Measurements from ENCODE around the gene CAND2.
"Not testable (repeated sequence)": the region's sequence is repeated elsewhere in the genome, so short reads cannot be mapped to it uniquely, and the experiment has no call there.

CAND2 gene

GRCh38 chr3:12830785-12831156, 34.3 kb downstream of the CAND2 start:
- no peak for DNase-seq (ENCODE audit: low read depth in 2 of 2)

GRCh38 chr3:12831301-12831866, 34.9 kb downstream of the CAND2 start:
- DNase-seq (ENCODE audit: low read depth in 2 of 2): no peak

GRCh38 chr3:12832350-12833221, 36.1 kb downstream of the CAND2 start:
- DNase-seq (ENCODE audit: low read depth in 2 of 2): no peak

GRCh38 chr3:12833222-12834161, 37.0 kb downstream of the CAND2 start:
- DNase-seq (ENCODE audit: low read depth in 2 of 2): no peak

GRCh38 chr3:12835052-12835665, 38.7 kb downstream of the CAND2 start:
- no peak for DNase-seq (ENCODE audit: low read depth in 2 of 2)

- no peak for DNase-seq (ENCODE audit: low read depth in 2 of 2)
Measured at GRCh38 chr3:12837295-12837986, 41.0 kb downstream of the CAND2 start.

GRCh38 chr3:12838179-12838965, 41.9 kb downstream of the CAND2 start:
- no peak for DNase-seq (ENCODE audit: low read depth in 2 of 2)

GRCh38 chr3:12839156-12839946, 42.9 kb downstream of the CAND2 start:
- DNase-seq (ENCODE audit: low read depth in 2 of 2): no peak

GRCh38 chr3:12840148-12840547, 43.7 kb downstream of the CAND2 start:
- not testable (repeated sequence) for DNase-seq (ENCODE audit: low read depth in 2 of 2)

- DNase-seq (ENCODE audit: low read depth in 2 of 2): no peak
Measured at GRCh38 chr3:12840591-12841148, 44.2 kb downstream of the CAND2 start.

- peak; percentile 66 to 73 for DNase-seq (ENCODE audit: low read depth in 2 of 2)
Measured at GRCh38 chr3:12841149-12841969, 44.9 kb downstream of the CAND2 start, which contains the start of gene RPL32. TSS of gene RPL32 (minus strand) at chr3:12841565. CDS start at chr3:12840237, 1,328 bp downstream.

GRCh38 chr3:12841970-12842328, 45.5 kb downstream of the CAND2 start:
- DNase-seq (ENCODE audit: low read depth in 2 of 2): no peak

GRCh38 chr3:12842469-12842868, 46.0 kb downstream of the CAND2 start:
- no peak for DNase-seq (ENCODE audit: low read depth in 2 of 2)

GRCh38 chr3:12845811-12846210, 49.3 kb downstream of the CAND2 start:
- no peak for DNase-seq (ENCODE audit: low read depth in 2 of 2)

GRCh38 chr3:12852201-12852600, 55.7 kb downstream of the CAND2 start:
- no peak for DNase-seq (ENCODE audit: low read depth in 2 of 2)

- not testable (repeated sequence) for DNase-seq (ENCODE audit: low read depth in 2 of 2)
Measured at GRCh38 chr3:12853847-12854246, 57.4 kb downstream of the CAND2 start.

GRCh38 chr3:12854565-12854964, 58.1 kb downstream of the CAND2 start:
- no peak for DNase-seq (ENCODE audit: low read depth in 2 of 2)

GRCh38 chr3:12856626-12857025, 60.1 kb downstream of the CAND2 start:
- no peak for DNase-seq (ENCODE audit: low read depth in 2 of 2)
